Epidermal melanocyte (primary cell): ENCODE data around the gene EGFLAM.

Experiments
- DNase-seq: peaks from one replicate; pipeline ENCODE4 v3.0.0; 2011; ENCODE audit warnings: low spot score; ENCODE audit not compliant: insufficient read length

The EGFLAM gene

DNA sequence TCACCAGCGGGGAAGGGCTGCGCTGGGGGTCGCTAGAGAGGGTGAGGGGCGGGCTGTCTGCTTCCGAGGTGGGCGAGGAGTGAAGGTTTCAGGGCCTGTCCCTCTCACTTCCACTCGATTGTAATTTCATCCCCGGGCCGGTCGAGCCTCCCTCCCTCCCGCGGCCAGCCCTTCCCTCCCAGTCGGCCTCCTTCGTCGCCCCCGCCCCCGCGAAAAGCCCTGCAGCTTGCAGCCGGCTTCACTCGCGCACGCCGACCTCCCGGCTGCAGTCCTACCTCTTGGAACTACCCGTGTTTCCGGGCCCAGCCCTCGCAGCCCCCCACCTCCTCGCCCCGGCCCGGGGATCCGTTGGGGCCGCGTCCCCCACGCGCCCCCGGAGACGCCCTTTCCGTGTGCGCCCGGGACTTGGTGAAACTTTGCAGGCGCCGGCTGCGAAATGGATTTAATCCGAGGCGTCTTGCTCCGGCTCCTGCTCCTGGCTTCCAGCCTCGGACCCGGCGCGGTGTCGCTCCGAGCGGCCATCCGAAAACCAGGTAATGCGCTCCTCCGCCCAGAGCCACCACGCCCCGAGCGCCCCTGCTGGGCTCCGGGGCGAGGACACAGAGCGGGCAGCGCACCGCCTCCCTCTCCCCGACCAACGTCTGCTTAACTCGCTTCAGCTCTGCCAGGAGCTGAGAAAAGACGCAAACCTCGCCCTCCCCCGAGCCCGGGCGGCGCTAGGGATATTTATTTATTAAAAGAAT is at the start of gene EGFLAM:
Gene EGFLAM (plus strand): TSS at position 241 of the 743 bp plus-strand sequence. CDS start 196 bp downstream, at position 437.
- no peak for DNase-seq

DNA sequence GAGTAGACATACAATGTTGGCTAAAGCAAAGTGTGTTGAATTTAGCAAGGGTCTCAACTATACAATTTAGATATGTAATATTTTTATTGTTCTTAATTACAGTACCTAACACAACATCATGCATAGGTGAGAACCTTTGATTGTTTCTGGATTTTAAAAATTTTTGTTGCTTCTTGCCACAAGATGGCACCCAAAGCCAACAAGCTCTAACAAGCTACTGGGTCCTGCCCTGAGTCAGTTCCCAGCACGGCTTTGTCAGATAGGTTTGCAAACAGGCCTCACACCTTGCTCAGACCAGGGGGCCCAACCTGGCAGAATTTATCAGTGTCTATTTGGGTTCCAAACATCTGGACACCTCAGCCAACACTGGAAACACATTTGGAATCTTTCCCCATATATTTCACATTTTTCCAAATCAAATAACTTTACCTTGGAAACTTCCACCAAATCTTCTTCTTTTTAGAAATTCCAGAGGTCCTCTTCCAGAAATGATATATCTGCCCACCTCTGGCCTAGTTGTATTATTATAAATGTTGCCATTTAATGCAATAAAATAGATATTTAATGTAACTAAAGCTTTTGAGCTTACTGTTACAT is 49.5 kb upstream of the EGFLAM start:
- peak; percentile 40 for DNase-seq

DNA sequence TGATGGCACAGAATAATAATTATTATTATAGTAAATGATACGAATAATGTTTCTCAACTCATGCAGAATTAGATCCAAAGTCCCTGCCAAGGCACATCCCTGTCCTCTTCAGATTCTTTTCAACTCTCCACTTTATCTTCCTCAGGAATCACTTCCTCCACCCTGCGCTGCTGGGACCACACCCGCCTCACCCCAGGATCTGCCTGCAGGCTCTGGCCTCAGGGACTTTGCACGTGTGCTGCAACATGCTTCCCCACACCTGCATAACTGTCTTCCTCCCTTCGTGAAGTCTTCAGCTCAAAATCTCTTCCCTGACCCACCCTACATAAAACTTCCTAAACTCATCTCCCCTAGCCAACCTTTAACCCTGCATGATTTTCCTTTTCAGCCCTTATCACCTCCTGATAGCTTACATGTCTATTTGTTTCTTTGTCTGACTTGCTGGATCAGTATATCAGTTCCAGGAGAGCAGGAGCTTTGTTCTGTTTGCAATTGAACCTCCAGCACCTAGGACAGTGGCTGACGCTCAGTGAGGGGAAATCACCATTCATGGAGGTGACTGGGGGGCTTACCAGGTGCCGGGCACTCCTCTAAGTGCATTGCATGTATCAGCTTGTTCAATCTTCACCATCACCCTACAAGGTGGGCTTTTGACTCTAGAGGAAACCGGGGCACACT is 47.5 kb upstream of the EGFLAM start:
- DNase-seq: no peak

DNA sequence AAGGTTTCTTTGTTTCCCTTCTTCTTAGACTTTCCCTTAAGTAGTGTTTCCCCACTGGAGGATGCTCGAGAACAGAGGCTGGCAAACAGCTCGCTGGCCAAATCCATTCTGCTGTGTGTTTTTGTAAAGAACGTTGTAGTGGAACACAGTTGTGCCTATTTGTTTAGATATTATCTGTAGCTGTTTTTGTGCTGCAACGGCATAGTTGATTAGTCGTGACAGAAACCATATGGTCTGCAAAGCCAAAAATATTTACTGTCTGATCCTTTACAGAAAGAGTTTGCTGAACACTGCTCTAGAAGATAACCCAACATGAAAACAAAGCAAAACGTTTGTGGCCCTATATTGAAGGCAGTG is 47.0 kb upstream of the EGFLAM start:
- no peak for DNase-seq

DNA sequence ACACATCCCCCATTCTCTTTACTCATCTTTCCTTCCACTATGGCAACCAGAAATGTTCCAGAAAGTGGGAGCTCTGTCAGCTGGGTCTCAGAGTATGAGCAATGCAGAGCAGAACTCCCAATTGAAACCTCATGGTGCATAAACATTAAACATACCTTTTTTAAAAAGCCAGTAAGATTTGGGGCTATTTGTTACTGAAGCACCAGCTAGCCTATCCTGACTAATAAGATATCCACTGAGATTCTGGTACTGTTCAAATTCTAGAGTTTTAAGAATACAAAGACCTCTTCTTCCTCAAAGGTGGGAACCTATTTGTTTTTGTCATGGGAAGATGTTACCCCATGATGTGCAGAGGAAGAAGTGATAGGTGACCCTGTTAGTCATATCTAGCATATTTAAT is 46.1 kb upstream of the EGFLAM start:
- no peak for DNase-seq

DNA sequence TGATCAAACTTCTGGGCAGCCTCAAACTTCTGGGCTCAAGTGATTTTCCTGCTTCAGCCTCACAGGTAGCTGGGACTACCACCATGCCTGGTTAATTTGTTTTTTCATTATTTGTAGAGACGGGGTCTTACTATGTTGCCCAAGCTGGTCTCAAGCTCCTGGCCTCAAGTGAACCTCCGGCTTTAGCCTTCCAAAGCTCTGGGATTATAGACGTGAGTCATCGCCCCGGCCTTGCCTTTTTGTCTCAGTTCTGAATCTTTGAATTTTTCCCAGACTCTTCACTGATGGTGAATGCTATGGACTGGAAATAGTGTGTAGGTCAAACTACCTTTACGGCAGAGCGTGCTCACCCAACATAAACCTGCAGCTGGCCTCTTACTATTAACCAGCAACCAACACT is 32.3 kb upstream of the EGFLAM start:
- no peak for DNase-seq

DNA sequence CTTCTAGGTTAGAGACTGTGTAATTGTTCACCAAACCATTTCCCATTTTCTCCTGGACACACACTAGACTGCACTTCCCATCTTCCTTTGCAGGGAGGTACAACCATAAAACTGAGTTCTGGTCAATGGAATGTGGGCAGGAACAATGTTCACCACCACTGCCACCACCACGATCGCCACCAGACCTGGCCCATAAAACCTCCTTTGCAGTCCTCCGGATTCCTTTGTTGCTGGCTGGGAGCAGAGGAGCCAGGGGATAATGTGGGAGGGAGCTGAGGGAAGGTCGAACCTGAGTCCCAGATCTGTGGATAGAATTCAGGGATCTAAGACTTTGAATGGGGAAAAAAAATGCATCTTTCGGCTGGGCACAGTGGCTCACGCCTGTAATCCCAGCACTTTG is 29.4 kb upstream of the EGFLAM start:
- DNase-seq: no peak

DNA sequence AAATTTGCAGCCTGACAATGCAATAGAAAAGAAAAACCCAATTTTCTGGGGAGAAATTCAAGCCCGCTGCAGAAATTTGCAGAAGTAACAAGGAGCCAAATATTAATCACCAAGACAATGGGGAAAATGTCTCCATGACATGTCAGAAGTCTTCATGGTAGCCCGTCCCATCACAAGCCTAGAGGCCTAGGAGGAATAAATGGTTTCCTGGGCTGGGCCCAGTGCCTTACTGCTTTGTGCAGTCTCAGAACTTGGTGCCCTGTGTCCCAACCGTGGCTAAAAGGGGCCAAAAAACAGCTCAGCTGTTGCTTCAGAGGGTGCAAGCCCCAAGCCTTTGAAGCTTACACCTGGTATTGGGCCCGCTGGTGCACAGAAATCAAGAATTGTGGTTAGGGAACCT is 23.6 kb upstream of the EGFLAM start:
- no peak for DNase-seq

DNA sequence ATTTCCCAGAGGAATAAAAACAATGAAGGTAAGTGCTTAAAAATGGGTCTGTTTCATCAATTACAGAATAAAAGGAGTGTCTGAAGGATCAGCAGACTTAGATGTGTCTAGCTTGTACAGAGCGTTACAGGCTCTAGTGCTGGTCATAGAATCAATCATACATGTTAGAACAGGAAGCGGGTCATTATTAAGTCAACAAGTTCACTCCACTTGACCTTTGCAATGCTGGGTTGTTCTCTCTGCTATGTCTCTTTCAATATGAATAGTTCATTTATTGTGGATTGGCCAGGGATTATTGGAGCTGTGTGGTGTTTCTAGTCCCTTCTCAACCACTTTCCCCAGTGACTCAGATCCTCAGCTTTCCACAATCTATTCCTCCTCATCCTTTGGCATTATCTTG is 20.7 kb upstream of the EGFLAM start:
- no peak for DNase-seq

DNA sequence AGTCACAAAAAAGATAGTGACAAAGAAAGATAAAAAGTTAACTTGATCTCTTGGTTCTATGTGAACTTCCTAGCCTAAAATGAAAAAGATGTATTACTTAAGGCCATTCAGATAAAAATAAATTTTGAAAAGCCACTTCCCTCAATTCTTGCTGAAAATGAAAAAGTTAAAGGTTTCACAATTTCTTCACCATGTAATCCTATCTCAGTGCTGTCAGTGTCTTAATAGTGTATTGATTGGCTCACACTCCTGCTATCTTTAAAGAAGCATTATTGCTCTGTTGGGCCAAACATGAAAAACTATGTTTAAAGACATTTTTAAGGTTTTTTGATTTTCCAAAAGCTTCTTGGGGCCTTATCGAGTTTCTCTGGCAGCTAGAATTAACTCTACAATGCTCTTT is 18.1 kb upstream of the EGFLAM start:
- no peak for DNase-seq

DNA sequence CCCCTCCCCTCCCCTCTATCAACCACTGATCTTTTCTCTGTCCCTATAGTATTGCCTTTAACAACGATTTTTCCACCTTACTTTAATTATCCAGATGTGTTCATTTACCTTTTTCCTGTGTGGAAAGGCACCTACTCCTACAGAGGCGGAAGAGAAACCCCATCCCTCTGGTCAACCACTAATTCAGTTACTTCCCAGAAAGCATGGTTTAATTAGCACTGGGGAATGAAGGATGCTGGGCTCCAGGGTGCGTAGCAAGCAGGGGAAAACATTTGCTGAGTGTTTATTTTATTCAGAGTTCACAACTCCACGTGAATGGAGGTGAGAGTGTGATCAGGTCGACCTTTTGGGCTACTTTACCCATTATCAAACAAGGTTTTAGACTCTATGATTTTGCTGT is 16.7 kb upstream of the EGFLAM start:
- DNase-seq: no peak

DNA sequence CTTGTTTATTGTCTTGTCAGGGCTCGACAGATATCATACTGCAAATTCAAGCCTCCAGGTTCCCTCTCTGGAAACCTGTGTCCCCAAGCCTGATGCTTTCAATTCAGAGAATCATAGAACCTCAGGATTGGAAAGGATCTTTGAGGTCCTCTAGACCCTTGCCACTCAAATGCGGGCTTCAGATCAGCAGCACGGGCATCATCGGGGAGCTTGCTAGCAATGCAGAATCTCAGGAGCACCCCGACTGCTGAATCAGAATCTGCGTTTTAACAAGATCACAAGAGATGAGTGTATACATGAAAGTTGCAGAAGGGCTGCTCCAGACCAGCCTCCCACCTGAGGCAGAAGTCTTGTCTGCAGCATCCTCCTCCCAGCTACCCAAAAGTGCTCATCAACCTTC is 13.1 kb upstream of the EGFLAM start:
- no peak for DNase-seq

DNA sequence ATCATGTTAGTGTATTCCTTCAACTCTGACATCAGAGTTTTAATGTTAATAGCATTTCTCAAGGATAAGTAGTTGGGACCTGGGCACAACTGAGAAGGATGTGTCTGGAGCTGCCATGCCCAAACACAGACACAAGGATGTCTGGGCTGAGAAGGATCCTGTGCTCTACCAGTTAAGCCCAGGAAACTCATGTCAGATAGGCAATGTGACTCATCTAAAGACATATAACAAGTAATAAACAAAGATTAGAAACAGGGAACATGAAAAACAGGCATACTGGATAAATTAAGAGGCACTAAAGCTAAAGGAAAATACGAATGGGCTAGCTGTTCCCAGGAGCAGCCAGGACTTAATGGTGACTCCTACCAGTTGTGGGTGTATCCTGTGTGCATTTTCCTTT is 9.1 kb upstream of the EGFLAM start:
- no peak for DNase-seq

DNA sequence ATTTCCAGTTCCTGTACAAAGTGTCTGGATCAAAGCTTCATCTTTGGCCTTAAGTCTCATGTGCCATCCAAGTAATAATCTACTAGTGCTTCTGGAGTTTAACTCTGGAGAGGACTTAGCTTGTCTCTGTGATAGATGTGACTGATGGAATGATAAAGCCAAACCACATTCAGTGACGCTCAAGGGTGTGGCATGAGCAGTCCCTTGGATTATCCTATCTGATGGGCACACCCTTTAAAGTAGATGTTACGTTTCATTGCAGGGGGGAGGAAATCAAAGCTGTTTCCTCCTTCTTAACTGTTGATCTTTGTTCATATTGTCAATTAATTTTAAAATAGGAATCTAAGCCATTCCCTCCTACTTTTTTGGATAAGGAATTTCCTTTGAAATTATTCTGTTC is 8.5 kb upstream of the EGFLAM start:
- DNase-seq: no peak

DNA sequence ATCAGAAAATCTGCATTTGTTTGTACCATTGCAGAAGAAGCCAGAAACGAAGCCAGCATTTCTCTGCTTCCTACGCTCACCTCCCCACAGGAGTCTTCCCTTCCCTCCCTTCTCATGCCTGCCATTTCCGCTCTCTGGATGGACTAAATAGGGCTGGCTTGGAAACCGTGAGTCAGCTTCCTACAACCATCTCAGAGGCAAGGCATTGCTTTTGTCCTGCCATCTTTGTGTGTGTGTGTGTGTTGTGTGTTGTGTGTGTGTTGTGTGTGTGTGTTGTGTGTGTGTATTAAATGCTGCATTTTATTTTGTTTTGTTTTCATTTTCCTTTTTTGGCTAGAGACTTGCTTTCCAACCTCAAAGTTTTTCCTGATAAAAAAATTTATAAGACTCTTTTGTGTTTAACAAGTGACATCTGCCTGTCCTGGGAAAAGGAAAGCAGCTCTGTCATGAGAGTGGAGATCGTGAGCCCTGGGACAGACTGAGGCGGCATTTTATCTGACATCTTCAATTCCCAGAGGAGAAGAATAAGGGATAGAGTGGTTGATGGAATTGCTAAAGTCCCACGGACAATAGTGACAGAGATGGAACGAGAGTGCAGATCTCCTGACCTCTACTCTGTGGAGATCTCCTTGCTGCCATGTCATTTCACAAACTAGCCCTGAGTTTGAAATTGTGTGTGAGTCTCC is 7.5 kb upstream of the EGFLAM start:
- no peak for DNase-seq

DNA sequence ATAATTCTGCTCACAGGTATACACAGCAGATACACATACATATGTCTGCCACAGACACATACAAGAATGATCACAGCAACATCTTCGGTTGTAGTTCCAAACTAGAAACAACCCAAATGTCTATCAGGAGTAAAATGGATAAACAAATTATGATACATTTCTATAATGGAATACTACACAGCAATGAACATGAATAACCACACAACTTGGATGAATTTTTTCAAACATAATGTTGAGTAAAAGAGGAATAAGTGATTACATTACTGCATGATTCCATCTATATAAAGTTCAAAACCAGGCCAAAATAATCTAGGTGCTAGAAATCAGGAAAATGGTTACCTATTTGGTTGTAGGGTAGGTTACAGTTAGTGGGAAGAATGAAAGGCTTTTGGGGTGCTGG is 4.6 kb upstream of the EGFLAM start:
- DNase-seq: no peak

DNA sequence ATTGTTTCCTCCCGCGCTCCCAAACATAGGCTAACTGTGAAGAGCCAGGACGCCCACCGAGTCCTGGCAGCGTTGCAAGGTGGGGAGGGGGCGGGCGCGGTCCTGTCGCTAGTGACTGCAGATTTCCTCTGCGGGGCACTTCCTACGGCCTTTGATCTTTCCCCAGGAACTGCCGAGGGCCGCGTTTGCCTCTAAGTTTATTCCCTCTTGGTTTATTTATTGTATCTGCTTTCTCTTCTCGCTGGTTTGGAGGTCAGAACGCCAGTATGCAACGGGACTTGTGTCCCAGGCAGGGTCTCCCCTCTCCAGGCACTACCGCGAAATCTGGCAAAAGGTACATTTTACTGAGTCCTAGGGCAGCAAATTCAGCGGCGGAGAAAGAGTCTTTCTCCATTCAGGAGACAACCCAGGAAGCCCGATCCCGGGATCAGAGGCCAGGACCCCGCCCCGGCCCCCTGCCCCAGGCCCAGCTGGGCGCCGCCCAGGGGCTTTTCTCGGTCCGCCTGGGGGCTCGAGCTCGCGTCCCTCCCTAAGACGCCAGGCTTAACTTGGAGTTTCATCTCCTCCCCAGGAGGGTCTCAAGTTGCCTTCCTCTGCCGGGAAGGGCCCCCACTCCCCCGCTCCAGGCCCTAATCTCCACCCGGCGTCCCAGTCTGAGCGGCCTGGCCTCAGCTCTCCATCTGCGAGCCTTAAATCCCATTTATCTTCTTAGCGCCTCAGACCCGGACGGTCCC is 884 bp upstream of the EGFLAM start:
- DNase-seq: no peak

DNA sequence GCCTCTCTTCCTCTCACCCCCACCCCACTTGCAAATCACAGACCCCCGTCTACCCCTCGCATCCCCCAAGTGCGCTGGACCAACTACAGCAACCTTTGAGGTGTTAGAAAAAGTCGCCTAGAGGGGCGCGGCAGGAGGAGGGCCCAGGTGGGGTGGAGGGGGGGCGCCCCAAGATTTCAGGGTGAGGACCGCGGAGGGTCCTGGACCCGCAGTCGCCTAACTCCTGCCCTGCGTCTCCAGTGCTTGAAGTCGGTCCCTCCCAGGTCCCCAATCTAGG is 379 bp upstream of the EGFLAM start:
- no peak for DNase-seq

DNA sequence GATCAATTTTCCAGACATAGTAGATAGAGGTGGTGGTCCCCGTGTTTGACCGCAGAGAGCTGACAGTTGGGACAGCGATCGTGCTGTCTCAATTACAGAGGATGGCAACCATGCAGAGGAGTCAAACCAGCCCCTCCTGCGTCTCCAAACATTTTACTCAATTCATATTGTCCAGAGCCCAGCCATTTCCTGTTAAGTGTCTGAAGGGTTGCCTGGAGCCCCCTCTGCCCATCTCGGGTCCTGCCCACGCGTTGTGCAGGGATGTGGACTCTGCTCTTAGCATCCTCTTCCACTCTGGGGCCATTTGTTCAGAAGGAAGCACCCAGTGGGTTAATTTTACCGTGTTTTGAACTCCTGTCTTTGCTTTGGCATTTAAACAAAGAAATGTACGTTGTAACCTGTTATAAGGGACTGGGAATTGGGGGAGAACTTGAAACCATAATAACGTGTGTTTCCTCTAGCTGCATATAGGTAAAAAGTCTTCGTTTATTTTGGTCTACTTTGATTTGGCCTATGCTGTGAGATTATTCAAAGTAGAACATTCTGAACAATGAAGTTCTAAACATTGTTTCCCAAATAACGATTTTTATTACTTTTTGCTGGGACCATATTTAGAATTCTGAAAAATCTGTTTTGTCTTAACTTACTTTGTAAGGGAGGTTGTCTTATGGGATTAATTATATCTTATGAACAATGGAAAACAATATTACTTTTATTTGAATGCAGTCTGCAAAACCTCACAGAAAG is 876 bp downstream of the EGFLAM start:
- DNase-seq: no peak

DNA sequence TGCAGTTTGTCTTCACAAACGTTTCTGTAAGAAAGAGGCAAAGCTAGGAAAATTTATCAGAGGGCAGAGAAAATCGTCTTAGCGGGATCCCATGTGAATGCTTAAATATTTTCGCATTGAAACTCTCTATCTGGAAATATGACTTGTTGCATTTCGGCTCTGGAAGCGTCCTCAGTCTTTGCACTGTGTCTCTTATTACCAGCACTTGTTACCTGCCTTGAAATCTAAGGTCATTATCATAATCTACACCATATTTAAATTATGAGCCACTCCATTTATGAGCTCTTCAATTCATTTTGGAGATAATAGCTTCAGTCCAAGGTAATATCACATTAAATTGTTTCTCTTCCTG is 1.4 kb downstream of the EGFLAM start:
- DNase-seq: no peak

DNA sequence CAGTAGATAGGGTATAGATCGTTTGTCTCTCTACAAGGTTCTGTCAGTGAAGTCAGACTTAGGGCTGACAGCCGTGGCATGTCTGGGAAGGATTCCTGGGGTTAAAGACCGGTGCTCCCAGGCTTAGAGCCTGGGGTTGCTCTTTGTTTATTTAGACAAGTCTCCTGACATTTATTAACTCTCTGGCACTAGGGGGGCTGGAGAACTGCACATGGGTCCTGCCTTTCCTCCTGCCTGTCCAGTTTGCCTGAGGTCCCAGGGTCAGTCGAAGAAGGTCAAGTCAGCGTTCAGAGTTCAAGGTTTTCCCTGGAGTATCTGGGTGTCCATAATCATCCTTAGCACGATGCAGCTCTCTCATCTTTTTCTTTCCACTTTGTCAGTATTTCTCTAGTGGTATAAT is 5.6 kb downstream of the EGFLAM start:
- no peak for DNase-seq
